ENCODE data around the gene APOA5. TPM values are rescaled to one million over a fixed set of nuclear protein-coding genes. Genes with fewer than 3 reads are reported as not detected.

The APOA5 gene
- total RNA-seq, 1 donor from 2014 or later, result not detected

GRCh38 chr11:116798368-116798767, 6.7 kb upstream of the APOA5 start:
- TF ChIP-seq CTCF (IDR thresholded peaks at IDR 0.05), result no peak
- TF ChIP-seq POLR2AphosphoS5 (IDR thresholded peaks at IDR 0.05; ENCODE audit: insufficient read depth in 1 of 2, low read depth in 1 of 2), result no peak
- TF ChIP-seq POLR2A (IDR thresholded peaks at IDR 0.05), result no peak
- DNase-seq (ENCODE audit: extremely low spot score in 2 of 2), result no peak

GRCh38 chr11:116797816-116798215, 6.1 kb upstream of the APOA5 start:
- intact Hi-C loops (cut with DNase I), result no loop called here
- TF ChIP-seq POLR2AphosphoS5 (IDR thresholded peaks at IDR 0.05; ENCODE audit: insufficient read depth in 1 of 2, low read depth in 1 of 2) (no peak), CTCF (IDR thresholded peaks at IDR 0.05) (no peak), POLR2A (IDR thresholded peaks at IDR 0.05) (no peak)
- H3K27me3 ChIP-seq, result no peaks in the 10 kb centered on the region
- no peak overlapping the region for H3K27ac ChIP-seq
- no peaks in the 10 kb centered on the region for H3K4me1 ChIP-seq
- H3K9me3 ChIP-seq, result no peaks in the 10 kb centered on the region
- H3K36me3 ChIP-seq, result no peaks in the 10 kb centered on the region
- no peak for DNase-seq (ENCODE audit: extremely low spot score in 2 of 2)
- no peak overlapping the region for H3K4me3 ChIP-seq

More at GRCh38 chr11:116798368-116798767, 6.7 kb upstream of the APOA5 start:
- Histone ChIP-seq H3K4me3 (no peak overlapping the region), H3K27me3 (no peaks in the 10 kb centered on the region), H3K4me1 (no peaks in the 10 kb centered on the region), H3K36me3 (no peaks in the 10 kb centered on the region), H3K27ac (no peak overlapping the region), H3K9me3 (no peaks in the 10 kb centered on the region)
- intact Hi-C loops (cut with DNase I), result no loop called here

- Histone ChIP-seq H3K36me3 (no peaks in the 10 kb centered on the region), H3K27me3 (no peaks in the 10 kb centered on the region), H3K9me3 (no peaks in the 10 kb centered on the region), H3K27ac (no peak overlapping the region), H3K4me1 (peaks cover 3% of the 10 kb centered on the region), H3K4me3 (no peak overlapping the region)
- intact Hi-C loops (cut with DNase I), result no loop called here
- no peak for TF ChIP-seq CTCF (IDR thresholded peaks at IDR 0.05)
- TF ChIP-seq POLR2AphosphoS5 (IDR thresholded peaks at IDR 0.05; ENCODE audit: insufficient read depth in 1 of 2, low read depth in 1 of 2), result no peak
- TF ChIP-seq POLR2A (IDR thresholded peaks at IDR 0.05), result no peak
- no peak for DNase-seq (ENCODE audit: extremely low spot score in 2 of 2)
These were observed 4.9 kb upstream of the APOA5 start for GRCh38 chr11:116796548-116796947.

GRCh38 chr11:116794851-116795250, 3.2 kb upstream of the APOA5 start:
- H3K4me1 ChIP-seq, result peaks cover 5% of the 10 kb centered on the region
- no peak overlapping the region for H3K4me3 ChIP-seq
- DNase-seq (ENCODE audit: extremely low spot score in 2 of 2), result no peak
- TF ChIP-seq POLR2A (IDR thresholded peaks at IDR 0.05), result no peak
- TF ChIP-seq CTCF (IDR thresholded peaks at IDR 0.05), result no peak
- TF ChIP-seq POLR2AphosphoS5 (IDR thresholded peaks at IDR 0.05; ENCODE audit: insufficient read depth in 1 of 2, low read depth in 1 of 2), result no peak
- H3K27ac ChIP-seq, result no peak overlapping the region
- intact Hi-C loops (cut with DNase I), result no loop called here
- no peaks in the 10 kb centered on the region for H3K9me3 ChIP-seq
- no peaks in the 10 kb centered on the region for H3K36me3 ChIP-seq
- no peaks in the 10 kb centered on the region for H3K27me3 ChIP-seq

- Histone ChIP-seq H3K9me3 (no peaks in the 10 kb centered on the region), H3K4me1 (peaks cover 5% of the 10 kb centered on the region), H3K27ac (no peak overlapping the region), H3K36me3 (no peaks in the 10 kb centered on the region), H3K4me3 (no peak overlapping the region), H3K27me3 (no peaks in the 10 kb centered on the region)
- DNase-seq (ENCODE audit: extremely low spot score in 2 of 2), result no peak
- TF ChIP-seq POLR2A (IDR thresholded peaks at IDR 0.05), result no peak
- no peak for TF ChIP-seq POLR2AphosphoS5 (IDR thresholded peaks at IDR 0.05; ENCODE audit: insufficient read depth in 1 of 2, low read depth in 1 of 2)
- no peak for TF ChIP-seq CTCF (IDR thresholded peaks at IDR 0.05)
- intact Hi-C loops (cut with DNase I), result no loop called here
These were observed 2.1 kb upstream of the APOA5 start for GRCh38 chr11:116793772-116794097.

Data from vagina (tissue), 2 donors.